A673 (cell line): ENCODE data around the gene USP15. TPM values are rescaled to one million over a fixed set of nuclear protein-coding genes. Genes with fewer than 3 reads are reported as not detected.
A peak's percentile ranks its signal among the peaks of the same experiment; 100 is the strongest.

Experiments
- BruUV-seq: library from RNA; stranded (reverse); fragments of 400-500 nt; replicated peaks from 2 replicates; lab custom pipeline; 2021; lab: Mats Ljungman, UMichigan
- CTCF ChIA-PET: fragments of 300-600 bp; sonication (Branson Sonifier 250); formaldehyde crosslinking; loops from one replicate; lab custom pipeline; 2022; ENCODE audit warnings: antibody characterized with exemption; lab: Charles Lee
- POLR2A ChIA-PET: fragments of 300-600 bp; sonication (Branson Sonifier 250); formaldehyde crosslinking; loops from one replicate; lab custom pipeline; 2022; ENCODE audit warnings: antibody characterized with exemption; ENCODE audit not compliant: low non-redundant PET; lab: Charles Lee
- DNase-seq: peaks from one replicate; pipeline ENCODE4 v3.0.0-alpha.2; 2015; ENCODE audit warnings: low spot score
- H3K27ac ChIP-seq: fragments of 200-600 bp; sonication (generic); 2 replicates; pipeline ENCODE4 v1.5.1; 2016; ENCODE audit warnings: mixed run types, low read depth, mild to moderate bottlenecking, mixed read lengths, antibody characterized with exemption, low read length; ENCODE audit not compliant: poor library complexity, severe bottlenecking
- H3K27me3 ChIP-seq: fragments of 200-600 bp; sonication (generic); replicated peaks from 2 replicates; pipeline ENCODE4 v1.6.1; 2017; ENCODE audit warnings: mixed run types, low read depth, mild to moderate bottlenecking, mixed read lengths, antibody characterized with exemption, low read length; ENCODE audit not compliant: insufficient read depth, poor library complexity
- H3K36me3 ChIP-seq: fragments of 200-600 bp; sonication (generic); 2 replicates; pipeline ENCODE4 v1.6.1; 2016; ENCODE audit warnings: mixed run types, mild to moderate bottlenecking, mixed read lengths, antibody characterized with exemption, low read length; ENCODE audit not compliant: insufficient read depth, poor library complexity, severe bottlenecking
- H3K4me1 ChIP-seq: fragments of 200-600 bp; sonication (generic); 2 replicates; pipeline ENCODE4 v1.6.1; 2017; ENCODE audit warnings: mixed run types, mild to moderate bottlenecking, mixed read lengths, antibody characterized with exemption, low read length; ENCODE audit not compliant: insufficient read depth, poor library complexity, severe bottlenecking
- H3K4me3 ChIP-seq: fragments of 200-600 bp; sonication (generic); 2 replicates; pipeline ENCODE4 v1.5.1; 2016; ENCODE audit warnings: low read depth, mixed run types, mild to moderate bottlenecking, mixed read lengths, low read length; ENCODE audit not compliant: poor library complexity, severe bottlenecking
- H3K9me3 ChIP-seq: fragments of 200-600 bp; sonication (generic); 2 replicates; pipeline ENCODE4 v1.6.1; 2016; ENCODE audit warnings: mixed run types, low read depth, mild to moderate bottlenecking, mixed read lengths, antibody characterized with exemption, low read length; ENCODE audit not compliant: poor library complexity, severe bottlenecking
- EZH2 ChIP-seq: fragments of 200-600 bp; sonication (generic); IDR thresholded peaks from 2 replicates; pipeline ENCODE4 v1.6.1; 2017; ENCODE audit warnings: borderline replicate concordance, low read depth, mild to moderate bottlenecking, mixed read lengths, antibody characterized with exemption, low read length; ENCODE audit not compliant: poor library complexity, severe bottlenecking
- intact Hi-C: fragments of 100-400 bp; cut with micrococcal nuclease; formaldehyde crosslinking; loops from one replicate; pipeline ENCODE4 v1.10.0; 2022; ENCODE audit not compliant: unreplicated experiment
- total RNA-seq: library from RNA; stranded (reverse); gene quantifications from 2 replicates; pipeline ENCODE4 v1.2.3, GENCODE V29; 2021
- TF ChIP-seq, protein P1 (sequence below): fragments of 300-800, 200-600 bp; sonication (generic); conservative IDR thresholded peaks from 2 replicates; pipeline ENCODE4 v1.5.1; 2017; ENCODE audit warnings: low read depth, mild to moderate bottlenecking, antibody characterized with exemption, low read length, moderate library complexity, mixed read lengths

The USP15 gene
- total RNA-seq, 1 experiment from 2014 or later, result 61.7 TPM

DNA sequence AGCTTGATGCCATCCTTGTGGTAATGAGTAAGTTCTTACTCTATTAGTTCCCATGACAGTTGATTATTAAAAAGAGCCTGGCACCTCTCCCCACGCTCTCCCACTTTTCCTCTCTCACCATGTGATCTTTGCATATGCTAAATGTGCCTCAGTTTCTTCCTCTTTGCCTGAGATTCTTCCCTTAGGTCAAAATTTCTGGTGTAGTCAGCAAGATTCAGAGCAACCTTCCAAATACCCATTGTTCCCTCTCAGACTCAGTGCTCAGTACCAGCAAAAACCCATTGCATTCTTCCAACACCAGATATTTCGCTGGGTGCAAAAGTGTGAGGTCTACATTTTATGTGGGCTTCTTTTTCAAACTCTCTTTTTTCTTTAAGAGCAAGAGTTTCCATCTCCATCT, 10.8 kb upstream of the USP15 start:
- H3K27ac ChIP-seq, result no peak overlapping the region
- H3K4me1 ChIP-seq, result no peaks in the 10 kb centered on the region
- POLR2A ChIA-PET, result no interaction called here

DNA sequence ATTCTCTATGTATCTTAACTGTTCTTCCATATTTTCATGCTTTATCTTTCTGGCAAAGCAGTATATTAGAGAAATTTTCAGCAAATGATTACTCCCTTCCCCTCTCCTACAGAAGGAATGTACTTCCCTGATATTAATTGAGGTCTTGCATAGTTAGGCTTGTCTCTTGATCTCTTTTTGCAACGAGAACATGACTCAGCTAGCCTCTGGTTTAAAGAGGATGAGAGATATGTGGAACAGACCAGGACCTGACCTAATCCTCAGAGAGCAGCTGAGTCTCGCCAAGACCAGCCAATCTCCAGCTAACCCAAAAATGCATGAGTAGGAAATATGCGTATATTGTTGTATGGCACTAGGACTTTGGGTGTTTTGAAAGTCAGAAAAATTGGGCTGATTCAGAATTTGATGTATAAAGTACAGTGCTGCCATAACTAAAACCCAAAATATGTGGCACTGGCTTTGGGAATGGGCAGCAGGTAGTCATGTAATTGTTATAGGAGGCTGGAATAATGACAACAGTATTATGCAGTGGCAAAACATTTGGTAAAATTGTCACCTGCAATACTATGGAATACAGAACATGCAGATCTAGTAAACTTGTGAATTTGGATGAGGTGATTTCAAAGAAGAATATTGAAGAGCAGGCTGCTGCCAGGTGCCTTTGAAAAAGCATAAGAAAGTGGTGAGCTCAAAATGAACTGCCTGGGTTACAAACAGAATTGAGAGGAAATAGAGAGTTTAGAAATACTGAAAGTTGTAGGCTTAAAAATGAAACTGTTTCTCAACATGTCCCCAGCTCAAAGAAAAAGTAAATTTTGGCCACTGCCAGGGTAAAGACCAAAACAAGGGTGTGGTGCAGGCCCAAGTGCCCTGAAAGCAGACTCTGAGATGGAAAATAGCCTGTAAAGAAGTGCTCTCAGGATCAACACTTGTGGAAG, 9.3 kb upstream of the USP15 start:
- Histone ChIP-seq H3K4me1 (no peaks in the 10 kb centered on the region), H3K9me3 (no peaks in the 10 kb centered on the region), H3K4me3 (no peak overlapping the region), H3K36me3 (no peaks in the 10 kb centered on the region), H3K27ac (no peak overlapping the region), H3K27me3 (no peaks in the 10 kb centered on the region)
- BruUV-seq, result no TSS peak
- ChIA-PET POLR2A (no interaction called here), CTCF (no interaction called here)
- TF ChIP-seq, protein P1, sequence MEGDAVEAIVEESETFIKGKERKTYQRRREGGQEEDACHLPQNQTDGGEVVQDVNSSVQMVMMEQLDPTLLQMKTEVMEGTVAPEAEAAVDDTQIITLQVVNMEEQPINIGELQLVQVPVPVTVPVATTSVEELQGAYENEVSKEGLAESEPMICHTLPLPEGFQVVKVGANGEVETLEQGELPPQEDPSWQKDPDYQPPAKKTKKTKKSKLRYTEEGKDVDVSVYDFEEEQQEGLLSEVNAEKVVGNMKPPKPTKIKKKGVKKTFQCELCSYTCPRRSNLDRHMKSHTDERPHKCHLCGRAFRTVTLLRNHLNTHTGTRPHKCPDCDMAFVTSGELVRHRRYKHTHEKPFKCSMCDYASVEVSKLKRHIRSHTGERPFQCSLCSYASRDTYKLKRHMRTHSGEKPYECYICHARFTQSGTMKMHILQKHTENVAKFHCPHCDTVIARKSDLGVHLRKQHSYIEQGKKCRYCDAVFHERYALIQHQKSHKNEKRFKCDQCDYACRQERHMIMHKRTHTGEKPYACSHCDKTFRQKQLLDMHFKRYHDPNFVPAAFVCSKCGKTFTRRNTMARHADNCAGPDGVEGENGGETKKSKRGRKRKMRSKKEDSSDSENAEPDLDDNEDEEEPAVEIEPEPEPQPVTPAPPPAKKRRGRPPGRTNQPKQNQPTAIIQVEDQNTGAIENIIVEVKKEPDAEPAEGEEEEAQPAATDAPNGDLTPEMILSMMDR, result no peak
- no peak for TF ChIP-seq EZH2
- intact Hi-C loops, result no loop called here
- DNase-seq, result no peak

More for the DNA sequence above, 10.8 kb upstream of the USP15 start:
- DNase-seq, result no peak
- CTCF ChIA-PET, result no interaction called here
- intact Hi-C loops, result no loop called here
- no TSS peak for BruUV-seq
- Histone ChIP-seq H3K27me3 (no peaks in the 10 kb centered on the region), H3K9me3 (no peaks in the 10 kb centered on the region), H3K4me3 (no peak overlapping the region), H3K36me3 (no peaks in the 10 kb centered on the region)
- no peak for TF ChIP-seq EZH2
- TF ChIP-seq, protein P1, result no peak

DNA sequence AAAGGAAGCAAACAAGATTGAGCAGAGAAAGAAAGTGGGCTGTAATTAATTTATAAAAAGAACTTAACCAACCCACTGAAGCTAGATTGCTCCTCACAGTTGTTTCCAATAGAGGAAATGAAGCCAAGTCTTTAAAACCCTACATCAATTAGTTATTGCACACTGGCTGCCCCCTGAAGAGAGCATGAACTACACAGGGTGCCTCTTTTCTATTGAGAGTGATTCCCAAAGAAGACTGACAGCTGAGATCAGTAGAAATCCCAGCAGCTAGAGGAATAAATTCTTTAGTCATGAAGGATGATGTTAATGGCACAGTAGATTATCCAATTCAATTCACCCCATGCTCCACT, 8.6 kb upstream of the USP15 start:
- DNase-seq, result peak; percentile 63
- intact Hi-C loops, result no loop called here
- Histone ChIP-seq H3K9me3 (no peaks in the 10 kb centered on the region), H3K27ac (no peak overlapping the region), H3K4me1 (peaks cover 3% of the 10 kb centered on the region), H3K27me3 (no peaks in the 10 kb centered on the region), H3K4me3 (no peak overlapping the region), H3K36me3 (no peaks in the 10 kb centered on the region)
- POLR2A ChIA-PET, result no interaction called here
- CTCF ChIA-PET, result no interaction called here
- TF ChIP-seq, protein P1, result no peak
- no peak for TF ChIP-seq EZH2
- no TSS peak for BruUV-seq
